Activated naive CD4-positive, alpha-beta T cell treated with anti-CD3 and anti-CD28 coated beads for 36 hours (primary cell): ENCODE results near the gene AK4. TPM values are rescaled to one million over a fixed set of nuclear protein-coding genes. Genes with fewer than 3 reads are reported as not detected.

Source experiments
- CTCF ChIA-PET: fragments of 350-600 bp; sonication (Branson Sonifier 250); formaldehyde crosslinking; loops from one replicate; lab custom pipeline; 2021; ENCODE audit warnings: antibody characterized with exemption; lab: Charles Lee
- DNase-seq: peaks from one replicate; pipeline ENCODE4 v3.0.0-alpha.2; 2020
- H3K27ac Mint-ChIP-seq: one replicate; pipeline ENCODE4 v1.8.0; 2021; ENCODE audit warnings: mild to moderate bottlenecking, mixed read lengths
- H3K27me3 Mint-ChIP-seq: one replicate; pipeline ENCODE4 v1.8.0; 2021; ENCODE audit warnings: low read depth, mixed read lengths
- H3K36me3 Mint-ChIP-seq: one replicate; pipeline ENCODE4 v1.8.0; 2021; ENCODE audit warnings: low read depth, mixed read lengths
- H3K4me1 Mint-ChIP-seq: one replicate; pipeline ENCODE4 v1.8.0; 2021; ENCODE audit warnings: low read depth, mixed read lengths
- H3K4me3 Mint-ChIP-seq: one replicate; pipeline ENCODE4 v1.8.0; 2021; ENCODE audit warnings: mild to moderate bottlenecking, moderate library complexity, mixed read lengths
- H3K9me3 Mint-ChIP-seq: one replicate; pipeline ENCODE4 v1.8.0; 2021; ENCODE audit warnings: mixed read lengths
- intact Hi-C: fragments of 100-400 bp; cut with micrococcal nuclease; formaldehyde crosslinking; loops from one replicate; pipeline ENCODE4 v1.15.1; 2023
- total RNA-seq, 2 experiments: library from RNA; stranded (reverse); gene quantifications; one replicate each; pipeline ENCODE4 v1.2.3, GENCODE V29; 2021

Gene AK4
- total RNA-seq, 2 experiments from 2014 or later = 25.2 to 25.4 TPM

DNA sequence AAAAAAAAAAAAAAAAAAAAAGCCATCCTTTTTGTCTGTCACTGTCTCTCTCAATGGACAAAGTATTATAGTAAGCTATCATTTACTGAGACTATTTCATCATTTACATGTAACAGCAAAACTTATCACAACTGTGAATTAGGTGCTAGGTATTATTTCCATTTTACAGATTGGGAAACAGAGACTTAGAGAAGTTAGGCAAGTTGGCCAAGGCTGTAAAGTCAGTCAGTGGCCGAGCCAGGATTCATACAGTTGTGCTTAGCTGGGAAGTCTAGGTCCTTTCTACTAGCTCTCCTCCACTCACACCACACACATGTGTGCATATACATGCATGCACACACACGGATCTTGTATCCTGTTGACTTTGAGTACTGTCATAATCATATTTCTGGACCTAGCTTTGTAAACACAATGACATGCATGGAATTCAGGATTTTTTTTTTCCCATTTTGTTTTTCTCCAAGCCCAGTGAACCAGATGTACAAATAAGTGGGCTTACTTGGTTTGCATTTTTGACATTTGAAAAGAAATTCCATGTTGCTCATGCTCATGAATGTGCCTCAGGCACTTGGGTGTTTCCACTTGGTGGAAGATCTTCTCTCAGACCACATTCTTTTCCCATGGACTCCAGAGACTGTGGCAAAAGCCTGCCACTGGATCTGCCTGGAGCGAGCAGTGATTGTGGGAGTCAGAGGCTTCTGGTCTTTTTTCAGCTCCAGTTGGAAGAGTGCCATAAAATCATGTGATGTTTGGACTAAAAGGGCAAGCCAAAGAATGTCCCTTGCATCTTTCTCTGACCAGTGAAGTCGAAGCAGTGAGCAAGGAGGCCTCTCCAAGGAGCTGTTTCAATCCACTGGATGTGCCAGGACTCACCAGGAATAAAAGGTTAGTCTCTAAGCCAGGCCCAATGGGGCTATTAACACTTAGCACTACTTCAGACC is 99.7 kb downstream of the AK4 start:
- Mint-ChIP-seq H3K9me3 (no peaks in the 10 kb centered on the region), H3K27me3 (peaks cover 11% of the 10 kb centered on the region), H3K4me3 (no peak overlapping the region), H3K36me3 (no peaks in the 10 kb centered on the region), H3K4me1 (no peaks in the 10 kb centered on the region), H3K27ac (no peak overlapping the region)
- intact Hi-C loops = no loop called here
- CTCF ChIA-PET = interaction anchor here (1.0 to 1.2 kb wide), 2 partner anchors 12 to 440 kb away, joined by 4 to 5 read pairs; no protein-coding TSS in a partner anchor
- no peak for DNase-seq

DNA sequence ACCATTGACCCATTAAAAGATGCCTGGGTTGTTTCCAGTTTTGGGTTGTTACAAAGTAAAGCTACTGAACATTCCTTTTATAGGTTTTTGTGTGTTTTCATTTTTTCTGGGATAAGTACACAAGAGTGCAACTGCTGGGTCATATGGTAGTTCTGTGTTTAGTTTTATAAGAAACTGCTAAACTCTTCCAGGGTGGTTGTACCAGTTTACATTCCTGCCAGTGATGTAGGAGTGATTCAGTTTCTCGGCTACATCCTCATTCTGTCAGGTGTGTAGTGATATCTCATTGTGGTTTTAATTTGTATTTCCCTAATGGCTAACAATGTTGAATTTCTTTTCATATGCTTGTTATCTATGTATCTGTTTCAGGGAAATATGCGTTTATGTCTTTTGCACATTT is 102.8 kb downstream of the AK4 start:
- Mint-ChIP-seq H3K4me1 (peaks cover 13% of the 10 kb centered on the region), H3K27me3 (peaks cover 4% of the 10 kb centered on the region), H3K27ac (no peak overlapping the region), H3K36me3 (no peaks in the 10 kb centered on the region), H3K4me3 (no peak overlapping the region), H3K9me3 (no peaks in the 10 kb centered on the region)
- CTCF ChIA-PET = no interaction called here
- intact Hi-C loops = loop anchor here (5.0 kb wide), 1 partner anchor 189 kb away; no protein-coding TSS in a partner anchor
- DNase-seq = no peak

DNA sequence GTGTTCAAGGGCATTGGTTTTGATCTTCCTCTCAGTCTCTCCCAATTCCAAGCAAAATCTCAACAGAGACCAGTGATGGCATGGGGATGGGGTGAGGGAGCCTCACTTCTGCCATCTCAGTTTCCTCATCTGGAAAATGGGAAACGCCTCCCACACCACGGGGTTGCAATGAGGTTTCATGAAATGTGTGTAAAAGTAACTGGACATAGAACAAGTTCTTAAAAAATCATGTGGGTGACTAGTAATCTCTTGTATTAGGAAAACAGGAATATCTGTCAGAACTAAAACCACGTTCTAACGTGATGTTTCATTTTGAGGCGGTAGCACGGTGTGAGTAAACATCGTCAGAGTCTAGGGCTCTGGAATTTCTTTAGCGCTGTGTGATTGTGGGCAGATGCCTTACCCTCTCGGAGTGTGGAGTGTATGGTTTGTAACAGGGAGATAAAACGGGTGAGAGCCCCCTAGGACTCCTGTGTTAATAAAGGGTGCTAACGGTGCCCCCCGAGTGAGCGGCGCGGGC is 105.9 kb downstream of the AK4 start:
- H3K36me3 Mint-ChIP-seq = no peaks in the 10 kb centered on the region
- H3K4me1 Mint-ChIP-seq = peaks cover 13% of the 10 kb centered on the region
- intact Hi-C loops = loop anchor here (1.0 to 5.0 kb wide), 5 partner anchors 11 to 192 kb away; partner anchors contain the start of genes AK4, LEPR and LEPROT
- peaks cover 4% of the 10 kb centered on the region for H3K27me3 Mint-ChIP-seq
- CTCF ChIA-PET = interaction anchor here (0.8 to 2.1 kb wide), 4 partner anchors 18 to 206 kb away, joined by 3 to 10 read pairs (median 4); no protein-coding TSS in a partner anchor
- H3K4me3 Mint-ChIP-seq = peak overlapping the region; percentile 86
- H3K9me3 Mint-ChIP-seq = no peaks in the 10 kb centered on the region
- DNase-seq = no peak
- H3K27ac Mint-ChIP-seq = no peak overlapping the region

DNA sequence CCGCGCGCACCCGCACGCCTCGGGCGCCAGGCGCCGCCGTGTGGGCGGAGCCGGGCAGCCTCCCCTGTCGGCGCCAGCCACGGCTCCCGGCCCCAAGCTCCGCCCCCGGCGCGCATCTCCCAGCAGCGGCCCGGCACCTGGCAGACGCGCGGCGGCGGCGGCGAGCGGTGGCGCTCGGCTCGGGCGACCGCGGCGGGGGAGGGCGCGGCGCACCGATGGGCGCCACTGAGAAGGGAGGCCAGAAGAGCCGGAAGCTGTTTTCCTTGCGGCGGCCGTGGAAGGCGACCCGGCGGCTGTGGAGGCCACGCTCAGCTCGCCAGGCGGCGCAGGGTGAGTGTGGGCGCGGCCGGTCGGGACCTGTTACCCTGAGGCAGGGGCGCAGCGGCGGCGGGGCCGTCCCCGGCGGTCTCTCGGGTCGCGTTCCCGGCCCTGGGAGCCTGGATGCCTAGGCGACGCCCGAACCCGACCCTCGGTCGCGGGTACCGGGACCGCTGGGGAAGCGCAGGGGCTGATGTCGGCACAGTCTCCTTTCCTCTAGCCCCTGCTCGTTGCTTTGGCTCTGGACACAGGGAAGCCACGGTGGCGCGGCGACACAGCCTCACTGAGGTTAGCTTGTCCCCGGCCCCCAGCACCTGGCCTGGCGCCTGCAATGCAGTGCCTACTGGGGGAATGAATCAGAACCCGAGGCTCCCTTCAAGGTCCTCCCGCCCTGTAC is 106.5 kb downstream of the AK4 start:
- H3K9me3 Mint-ChIP-seq = no peaks in the 10 kb centered on the region
- DNase-seq = peak; percentile 88
- CTCF ChIA-PET = interaction anchor here (1.3 to 2.1 kb wide), 2 partner anchors 41 to 205 kb away, joined by 3 to 10 read pairs; no protein-coding TSS in a partner anchor
- peaks cover 4% of the 10 kb centered on the region for H3K27me3 Mint-ChIP-seq
- peak overlapping the region; percentile 86 for H3K4me3 Mint-ChIP-seq
- H3K36me3 Mint-ChIP-seq = no peaks in the 10 kb centered on the region
- intact Hi-C loops = loop anchor here (1.0 to 5.0 kb wide), 6 partner anchors 11 to 510 kb away; partner anchors contain the start of genes AK4, LEPR and LEPROT
- H3K27ac Mint-ChIP-seq = no peak overlapping the region
- H3K4me1 Mint-ChIP-seq = peaks cover 16% of the 10 kb centered on the region

DNA sequence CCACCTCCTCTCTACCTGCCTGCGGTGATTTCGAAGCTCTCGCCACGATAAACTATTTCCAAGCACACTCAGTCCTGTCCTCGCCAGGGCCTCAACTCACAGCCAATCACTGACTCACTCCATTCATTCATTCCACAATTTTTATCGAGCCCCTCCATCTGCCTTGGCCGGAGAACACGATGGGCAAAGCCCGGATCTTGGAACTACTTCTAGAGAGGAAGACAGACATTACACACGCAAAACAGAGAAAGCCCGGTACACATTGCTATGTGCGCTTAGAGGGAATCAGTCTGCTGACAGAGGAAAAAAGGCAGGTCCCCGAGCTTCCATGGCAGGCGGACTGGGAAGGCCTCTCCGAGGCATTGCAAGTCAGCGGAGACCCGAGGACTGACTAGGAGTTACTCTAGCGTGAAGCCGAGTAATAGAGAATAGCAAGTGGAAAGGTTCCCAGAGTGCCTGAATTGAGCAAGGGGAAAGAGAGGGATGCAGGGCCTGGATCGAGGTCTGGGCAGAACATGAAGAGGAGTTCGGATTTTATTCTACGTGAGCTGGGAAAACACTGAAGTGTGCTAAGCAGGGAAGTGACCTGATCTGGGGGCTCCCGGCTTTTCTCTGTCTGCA is 107.1 kb downstream of the AK4 start:
- intact Hi-C loops = loop anchor here (1.0 to 2.0 kb wide), 2 partner anchors 106 to 511 kb away; partner anchors contain the start of gene AK4
- CTCF ChIA-PET = interaction anchor here (2.1 kb wide), 1 partner anchor 205 kb away, joined by 10 read pairs; no protein-coding TSS in a partner anchor
- no peaks in the 10 kb centered on the region for H3K36me3 Mint-ChIP-seq
- DNase-seq = no peak
- H3K4me3 Mint-ChIP-seq = peak overlapping the region; percentile 86
- H3K27me3 Mint-ChIP-seq = peaks cover 4% of the 10 kb centered on the region
- H3K27ac Mint-ChIP-seq = no peak overlapping the region
- peaks cover 21% of the 10 kb centered on the region for H3K4me1 Mint-ChIP-seq
- H3K9me3 Mint-ChIP-seq = no peaks in the 10 kb centered on the region

DNA sequence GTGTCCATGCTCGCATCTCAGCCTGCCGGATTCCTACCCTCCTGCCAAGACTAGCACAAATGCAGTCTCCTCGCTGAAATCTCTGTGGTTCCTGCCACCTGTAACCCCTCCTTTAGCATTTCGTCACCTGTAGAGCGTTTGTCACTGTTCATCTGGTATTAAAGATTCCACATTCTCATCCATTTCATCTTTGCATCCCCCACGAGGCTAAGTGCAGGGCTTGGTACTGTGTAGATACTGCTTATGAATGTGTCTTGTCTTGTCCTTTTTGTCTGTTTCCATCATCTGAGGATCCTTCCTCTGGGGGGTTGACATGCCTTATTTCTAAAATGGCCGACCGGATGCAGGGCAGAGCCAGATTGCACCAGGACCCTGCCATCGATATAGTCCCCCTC is 107.7 kb downstream of the AK4 start:
- H3K27me3 Mint-ChIP-seq = peaks cover 4% of the 10 kb centered on the region
- DNase-seq = no peak
- peak overlapping the region; percentile 86 for H3K4me3 Mint-ChIP-seq
- intact Hi-C loops = loop anchor here (1.0 to 2.0 kb wide), 2 partner anchors 107 to 511 kb away; partner anchors contain the start of gene AK4
- H3K4me1 Mint-ChIP-seq = peaks cover 26% of the 10 kb centered on the region
- CTCF ChIA-PET = no interaction called here
- H3K36me3 Mint-ChIP-seq = no peaks in the 10 kb centered on the region
- H3K27ac Mint-ChIP-seq = no peak overlapping the region
- no peaks in the 10 kb centered on the region for H3K9me3 Mint-ChIP-seq

DNA sequence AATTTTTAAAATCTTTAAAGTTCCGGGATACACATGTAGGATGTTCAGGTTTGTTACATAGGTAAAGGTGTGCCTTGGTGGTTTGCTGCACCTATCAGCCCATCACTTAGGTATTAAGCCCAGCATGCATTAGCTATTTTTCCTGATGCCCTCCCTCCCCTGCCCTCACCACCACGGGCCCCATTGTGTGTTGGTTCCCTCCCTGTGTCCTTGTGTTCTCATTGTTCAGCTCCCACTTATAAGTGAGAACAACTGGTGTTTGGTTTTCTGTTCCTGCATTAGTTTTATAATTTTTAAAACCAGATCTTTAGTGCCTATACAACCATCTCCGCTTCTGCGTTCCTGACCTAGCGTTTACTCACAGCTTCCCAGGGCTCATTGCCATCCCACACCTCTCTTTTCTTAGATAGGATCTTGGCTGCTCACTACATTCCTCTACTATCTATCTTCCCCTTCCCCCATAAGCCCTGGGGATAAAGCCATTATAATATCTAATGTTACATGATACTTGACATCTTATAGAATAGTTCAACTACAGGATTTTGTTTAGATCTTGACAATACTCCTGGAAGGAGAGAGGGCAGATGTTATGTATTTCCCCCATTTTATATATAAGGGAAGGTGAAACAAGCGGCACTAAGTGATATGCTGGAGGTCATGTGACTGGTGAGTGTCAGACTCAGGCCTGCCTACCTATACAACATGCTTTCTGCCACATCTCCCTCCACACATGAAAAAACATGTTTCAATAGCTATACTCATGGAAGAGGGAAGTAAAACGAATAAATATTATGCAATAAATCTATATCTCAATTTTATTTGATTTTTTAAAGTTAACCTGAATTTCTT is 109.1 kb downstream of the AK4 start:
- peaks cover 32% of the 10 kb centered on the region for H3K4me1 Mint-ChIP-seq
- CTCF ChIA-PET = interaction anchor here (0.6 kb wide), 2 partner anchors 431 to 513 kb away, joined by 3 read pairs; no protein-coding TSS in a partner anchor
- peaks cover 4% of the 10 kb centered on the region for H3K27me3 Mint-ChIP-seq
- H3K4me3 Mint-ChIP-seq = no peak overlapping the region
- no peaks in the 10 kb centered on the region for H3K9me3 Mint-ChIP-seq
- intact Hi-C loops = no loop called here
- no peaks in the 10 kb centered on the region for H3K36me3 Mint-ChIP-seq
- DNase-seq = no peak
- H3K27ac Mint-ChIP-seq = no peak overlapping the region

DNA sequence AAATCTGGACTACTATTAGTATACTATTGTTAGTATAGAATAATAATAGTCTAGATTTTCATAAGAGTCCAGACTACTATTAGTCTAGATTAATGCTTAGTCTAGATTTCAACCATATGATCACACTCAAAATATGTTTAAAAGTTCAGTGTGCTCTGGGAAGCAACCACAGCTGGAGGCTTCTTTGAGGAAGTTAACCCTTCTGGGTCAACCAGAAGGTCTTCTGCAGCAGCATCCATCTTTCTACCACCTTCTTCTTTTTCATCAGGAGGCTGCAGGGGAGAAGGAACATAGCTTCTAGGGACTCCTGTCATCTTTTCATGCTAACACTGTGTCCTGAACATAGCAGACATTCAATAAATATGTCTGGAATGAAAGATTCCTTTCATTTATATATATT is 110.1 kb downstream of the AK4 start:
- intact Hi-C loops = no loop called here
- DNase-seq = no peak
- CTCF ChIA-PET = interaction anchor here (0.6 to 1.2 kb wide), 3 partner anchors 9 to 42 kb away, joined by 3 read pairs; no protein-coding TSS in a partner anchor
- H3K4me1 Mint-ChIP-seq = peaks cover 32% of the 10 kb centered on the region
- no peak overlapping the region for H3K27ac Mint-ChIP-seq
- peaks cover 2% of the 10 kb centered on the region for H3K27me3 Mint-ChIP-seq
- H3K4me3 Mint-ChIP-seq = no peak overlapping the region
- no peaks in the 10 kb centered on the region for H3K9me3 Mint-ChIP-seq
- H3K36me3 Mint-ChIP-seq = no peaks in the 10 kb centered on the region

DNA sequence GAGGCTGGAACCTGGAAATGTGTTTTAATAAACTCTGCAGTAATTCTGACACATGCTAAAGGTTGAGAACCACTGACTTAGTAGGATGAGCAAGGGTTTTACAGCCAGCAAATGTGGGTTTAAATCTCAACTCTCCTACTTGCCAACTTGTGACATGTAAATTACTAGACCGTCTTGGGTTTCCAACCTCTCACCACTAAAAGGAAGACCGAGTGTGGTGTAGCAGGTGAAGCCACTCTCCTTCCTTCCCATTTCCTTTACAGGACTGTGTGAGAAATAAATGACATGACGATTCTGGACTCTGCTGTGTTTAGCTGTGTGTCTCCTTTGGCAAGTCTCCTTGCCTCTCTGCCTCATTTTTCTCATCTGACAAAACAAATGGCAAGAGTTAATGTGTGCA is 111.8 kb downstream of the AK4 start:
- no peak for DNase-seq
- no peaks in the 10 kb centered on the region for H3K36me3 Mint-ChIP-seq
- no peaks in the 10 kb centered on the region for H3K9me3 Mint-ChIP-seq
- H3K4me3 Mint-ChIP-seq = no peak overlapping the region
- H3K4me1 Mint-ChIP-seq = peaks cover 35% of the 10 kb centered on the region
- H3K27ac Mint-ChIP-seq = no peak overlapping the region
- peaks cover 7% of the 10 kb centered on the region for H3K27me3 Mint-ChIP-seq
- CTCF ChIA-PET = interaction anchor here (1.2 kb wide), 1 partner anchor 13 kb away, joined by 5 read pairs; no protein-coding TSS in a partner anchor
- intact Hi-C loops = loop anchor here (5.0 to 10.0 kb wide), 2 partner anchors 295 to 552 kb away; partner anchors contain the start of gene JAK1

DNA sequence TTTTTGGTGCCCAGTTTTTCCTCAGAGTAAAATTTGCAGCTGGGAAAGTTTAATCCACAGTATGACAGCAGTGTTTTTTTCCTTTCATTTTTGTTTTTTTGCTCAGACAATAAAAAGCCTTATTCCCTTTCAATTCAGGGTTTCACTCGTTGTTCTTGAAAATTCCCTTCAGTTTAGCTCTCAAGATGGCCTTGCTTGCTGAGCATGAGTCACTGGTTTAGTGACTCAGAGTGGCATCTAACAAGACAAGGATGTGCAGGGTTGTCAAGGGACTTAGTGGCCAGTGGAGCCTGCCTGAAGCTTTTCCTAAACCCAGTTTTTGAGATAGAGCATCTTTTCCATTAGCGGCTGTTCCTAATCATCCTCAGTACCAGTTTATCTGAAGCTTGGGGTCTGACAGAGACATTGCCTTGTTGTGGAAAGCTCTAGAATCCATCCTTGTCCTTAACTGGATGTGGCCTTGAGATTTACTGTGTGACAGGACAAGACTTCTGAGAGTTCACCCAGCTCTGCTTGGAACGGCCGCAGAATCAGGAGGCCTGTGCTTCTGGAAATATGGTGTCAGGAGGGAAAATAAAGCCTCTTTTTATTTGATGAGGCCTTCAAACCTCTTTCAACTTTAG is 113.0 kb downstream of the AK4 start:
- peak; percentile 48 for DNase-seq
- H3K4me3 Mint-ChIP-seq = no peak overlapping the region
- no peaks in the 10 kb centered on the region for H3K9me3 Mint-ChIP-seq
- H3K27me3 Mint-ChIP-seq = peaks cover 9% of the 10 kb centered on the region
- H3K4me1 Mint-ChIP-seq = peaks cover 29% of the 10 kb centered on the region
- CTCF ChIA-PET = interaction anchor here (0.5 to 1.2 kb wide), 3 partner anchors 14 to 45 kb away, joined by 5 to 11 read pairs (median 6); no protein-coding TSS in a partner anchor
- intact Hi-C loops = loop anchor here (1.0 to 10.0 kb wide), 3 partner anchors 46 to 551 kb away; partner anchors contain the start of gene JAK1
- peak overlapping the region; percentile 51 for H3K27ac Mint-ChIP-seq
- H3K36me3 Mint-ChIP-seq = no peaks in the 10 kb centered on the region
